Muscle layer of colon (tissue), 2 donors: ENCODE measurements around the gene ZNF292.
"Not testable (repeated sequence)": the region's sequence is repeated elsewhere in the genome, so short reads cannot be mapped to it uniquely, and the experiment has no call there.

Source experiments
- H3K27ac ChIP-seq: one replicate; pipeline ENCODE4 v1.7.0; 2013; ENCODE audit warnings: low read depth, mild to moderate bottlenecking, low read length, moderate library complexity
- H3K27me3 ChIP-seq, 2 donors: one replicate each; pipeline ENCODE4 v1.7.0; 2013; ENCODE audit warnings: low read length in 2 of 2, mild to moderate bottlenecking in 2 of 2; ENCODE audit not compliant: insufficient read depth in 2 of 2, control insufficient read depth in 1 of 2
- H3K36me3 ChIP-seq: one replicate; pipeline ENCODE4 v1.7.0; 2013; ENCODE audit warnings: mild to moderate bottlenecking, low read length; ENCODE audit not compliant: insufficient read depth
- H3K4me1 ChIP-seq: one replicate; pipeline ENCODE4 v1.7.0; 2013; ENCODE audit warnings: mild to moderate bottlenecking, low read length; ENCODE audit not compliant: insufficient read depth
- H3K4me3 ChIP-seq, 2 donors: one replicate each; pipeline ENCODE4 v1.7.0; 2013; ENCODE audit warnings: low read length in 2 of 2, low read depth in 1 of 2, mild to moderate bottlenecking in 1 of 2, moderate library complexity in 1 of 2
- H3K9ac ChIP-seq: one replicate; pipeline ENCODE4 v1.7.0; 2013; ENCODE audit warnings: low read length
- H3K9me3 ChIP-seq: one replicate; pipeline ENCODE4 v1.7.0; 2013; ENCODE audit warnings: mild to moderate bottlenecking, low read length
- donor health status: abdominal sarcoma.
- donor health status: Adenocarcinoma of cecum.

The ZNF292 gene

DNA sequence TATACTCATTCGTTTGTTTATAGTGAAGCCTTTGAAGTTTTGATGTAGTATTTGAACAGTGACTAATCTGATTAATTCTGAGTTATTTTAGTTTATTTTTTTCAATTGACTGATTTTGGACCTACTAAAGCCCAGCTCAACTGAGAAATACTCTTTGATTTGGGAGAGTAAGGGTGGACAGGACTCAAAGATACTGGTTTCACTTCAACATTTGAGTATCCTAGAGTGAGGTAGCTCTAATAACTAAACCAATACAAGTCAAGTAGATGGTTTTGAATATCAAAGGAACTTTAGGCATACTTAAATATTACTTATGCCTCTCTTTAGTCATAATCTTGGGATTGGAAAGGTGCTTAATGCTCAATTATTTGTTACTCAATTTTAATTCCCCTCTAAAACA is 65.6 kb downstream of the ZNF292 start:
- H3K9me3 ChIP-seq: no peaks in the 10 kb centered on the region
- H3K9ac ChIP-seq: no peak overlapping the region
- H3K27ac ChIP-seq: no peak overlapping the region
- peaks cover 46% of the 10 kb centered on the region for H3K36me3 ChIP-seq
- H3K27me3 ChIP-seq: no peaks in the 10 kb centered on the region
- H3K4me1 ChIP-seq: no peaks in the 10 kb centered on the region
- no peak overlapping the region for H3K4me3 ChIP-seq

GRCh38 chr6:87222676-87223075 is 67.3 kb downstream of the ZNF292 start:
- Histone ChIP-seq H3K4me3 (no peak overlapping the region), H3K36me3 (peaks cover 34% of the 10 kb centered on the region)

DNA sequence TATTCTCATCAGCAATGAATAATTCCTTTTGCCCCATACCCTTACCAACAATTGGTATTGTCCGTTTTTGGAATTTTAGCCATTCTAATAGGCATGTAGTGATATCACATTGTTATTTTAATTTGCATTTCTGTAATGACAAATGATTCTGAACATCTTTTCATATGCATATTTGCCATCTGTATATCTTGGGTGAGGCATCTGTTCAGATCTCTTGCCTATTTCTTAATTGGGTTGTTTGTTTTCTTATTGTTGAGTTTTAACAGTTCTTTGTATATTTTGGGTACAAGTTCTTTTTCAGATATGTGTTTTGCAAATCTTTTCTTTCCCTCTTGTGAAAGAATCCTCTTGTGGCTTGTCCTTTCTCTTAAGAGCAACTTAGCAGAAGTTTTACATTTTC is 69.6 kb downstream of the ZNF292 start:
- Histone ChIP-seq H3K36me3 (peaks cover 33% of the 10 kb centered on the region), H3K27ac (no peak overlapping the region), H3K9ac (no peak overlapping the region), H3K9me3 (no peaks in the 10 kb centered on the region), H3K4me1 (no peaks in the 10 kb centered on the region), H3K27me3 (no peaks in the 10 kb centered on the region), H3K4me3 (no peak overlapping the region)

More at GRCh38 chr6:87222676-87223075, 67.3 kb downstream of the ZNF292 start:
- H3K4me1 ChIP-seq: no peaks in the 10 kb centered on the region
- no peaks in the 10 kb centered on the region for H3K9me3 ChIP-seq
- no peak overlapping the region for H3K27ac ChIP-seq
- no peaks in the 10 kb centered on the region for H3K27me3 ChIP-seq
- H3K9ac ChIP-seq: no peak overlapping the region

DNA sequence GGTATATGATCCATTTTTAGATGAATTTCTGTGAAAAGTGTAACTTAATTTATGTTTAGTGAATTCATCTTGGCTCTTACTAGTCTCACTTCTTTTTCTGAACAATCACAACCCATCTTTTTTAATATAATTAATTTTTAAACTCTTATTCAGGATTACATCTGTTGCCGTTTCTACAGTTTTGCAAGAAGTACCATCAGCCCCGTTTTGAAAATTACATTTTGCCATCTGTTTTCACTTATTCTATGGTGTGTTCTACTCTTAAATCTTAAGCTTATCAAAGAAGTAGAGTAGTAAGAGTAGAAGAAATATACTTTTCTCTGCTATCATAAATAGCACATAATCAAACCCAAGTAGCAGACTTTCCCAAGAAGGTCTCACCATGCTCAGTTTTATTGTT is 70.1 kb downstream of the ZNF292 start:
- H3K36me3 ChIP-seq: peaks cover 27% of the 10 kb centered on the region
- H3K9ac ChIP-seq: no peak overlapping the region
- H3K4me1 ChIP-seq: no peaks in the 10 kb centered on the region
- no peaks in the 10 kb centered on the region for H3K9me3 ChIP-seq
- H3K27me3 ChIP-seq: no peaks in the 10 kb centered on the region
- H3K4me3 ChIP-seq: no peak overlapping the region
- H3K27ac ChIP-seq: no peak overlapping the region

- Histone ChIP-seq H3K4me1 (no peaks in the 10 kb centered on the region), H3K36me3 (peaks cover 24% of the 10 kb centered on the region), H3K9me3 (no peaks in the 10 kb centered on the region), H3K4me3 (no peak overlapping the region), H3K9ac (no peak overlapping the region), H3K27me3 (no peaks in the 10 kb centered on the region), H3K27ac (no peak overlapping the region)
Observed at GRCh38 chr6:87225937-87226336, 70.6 kb downstream of the ZNF292 start.

GRCh38 chr6:87230801-87231200 is 75.4 kb downstream of the ZNF292 start:
- no peaks in the 10 kb centered on the region for H3K4me1 ChIP-seq
- H3K4me3 ChIP-seq: no peak overlapping the region
- H3K9ac ChIP-seq: no peak overlapping the region
- no peaks in the 10 kb centered on the region for H3K9me3 ChIP-seq
- H3K27ac ChIP-seq: no peak overlapping the region
- no peaks in the 10 kb centered on the region for H3K27me3 ChIP-seq
- no peaks in the 10 kb centered on the region for H3K36me3 ChIP-seq

GRCh38 chr6:87237804-87238203 is 82.4 kb downstream of the ZNF292 start:
- H3K4me1 ChIP-seq: no peaks in the 10 kb centered on the region
- no peak overlapping the region for H3K9ac ChIP-seq
- H3K9me3 ChIP-seq: no peaks in the 10 kb centered on the region
- no peaks in the 10 kb centered on the region for H3K36me3 ChIP-seq
- no peak overlapping the region for H3K27ac ChIP-seq
- H3K4me3 ChIP-seq: no peak overlapping the region
- no peaks in the 10 kb centered on the region for H3K27me3 ChIP-seq

DNA sequence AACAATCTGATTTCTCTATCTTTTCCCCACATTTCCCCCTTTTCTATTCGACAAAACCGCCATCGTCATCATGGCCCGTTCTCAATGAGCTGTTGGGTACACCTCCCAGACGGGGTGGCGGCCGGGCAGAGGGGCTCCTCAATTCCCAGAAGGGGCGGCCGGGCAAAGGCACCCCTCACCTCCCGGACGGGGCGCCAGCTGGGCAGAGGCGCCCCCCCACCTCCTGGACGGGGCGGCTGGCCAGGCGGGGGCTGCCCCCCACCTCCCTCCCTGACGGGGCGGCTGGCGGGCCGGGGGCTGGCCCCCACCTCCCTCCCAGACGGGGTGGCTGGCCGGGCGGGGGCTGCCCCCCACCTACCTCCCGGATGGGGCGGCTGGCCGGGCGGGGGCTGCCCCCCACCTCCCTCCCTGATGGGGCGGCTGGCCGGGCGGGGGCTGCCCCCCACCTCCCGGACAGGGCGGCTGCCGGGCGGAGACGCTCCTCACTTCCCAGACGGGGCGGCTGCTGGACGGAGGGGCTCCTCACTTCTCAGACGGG is 83.8 kb downstream of the ZNF292 start:
- H3K27me3 ChIP-seq, H3K4me1 ChIP-seq, H3K9me3 ChIP-seq, H3K36me3 ChIP-seq, H3K4me3 ChIP-seq, H3K9ac ChIP-seq, H3K27ac ChIP-seq: not testable (repeated sequence)

DNA sequence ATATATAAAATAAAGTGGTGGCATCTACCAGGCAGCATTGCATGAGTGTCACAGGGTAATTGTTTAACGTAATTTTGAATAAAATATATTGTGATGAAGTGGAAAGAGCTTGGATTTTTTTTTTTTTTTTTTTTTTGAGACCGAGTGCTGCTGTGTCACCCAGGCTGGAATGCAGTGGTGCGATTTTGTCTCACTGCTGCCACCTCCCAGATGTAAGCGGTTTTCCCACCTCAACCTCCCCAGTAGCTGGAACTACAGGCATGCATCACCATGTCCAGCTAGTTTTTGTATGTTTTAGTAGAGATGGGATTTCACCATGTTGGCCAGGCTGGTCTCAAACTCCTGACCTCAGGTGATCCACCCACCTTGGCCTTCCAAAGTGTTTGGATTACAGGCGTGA is 85.9 kb downstream of the ZNF292 start:
- Histone ChIP-seq H3K36me3 (peaks cover 9% of the 10 kb centered on the region), H3K27me3 (no peaks in the 10 kb centered on the region), H3K9me3 (no peaks in the 10 kb centered on the region), H3K27ac (no peak overlapping the region), H3K4me3 (no peak overlapping the region), H3K9ac (no peak overlapping the region), H3K4me1 (no peaks in the 10 kb centered on the region)

GRCh38 chr6:87242311-87242710 is 86.9 kb downstream of the ZNF292 start:
- Histone ChIP-seq H3K9me3 (no peaks in the 10 kb centered on the region), H3K36me3 (peaks cover 17% of the 10 kb centered on the region), H3K27me3 (no peaks in the 10 kb centered on the region), H3K27ac (no peak overlapping the region), H3K9ac (no peak overlapping the region), H3K4me3 (no peak overlapping the region), H3K4me1 (no peaks in the 10 kb centered on the region)

DNA sequence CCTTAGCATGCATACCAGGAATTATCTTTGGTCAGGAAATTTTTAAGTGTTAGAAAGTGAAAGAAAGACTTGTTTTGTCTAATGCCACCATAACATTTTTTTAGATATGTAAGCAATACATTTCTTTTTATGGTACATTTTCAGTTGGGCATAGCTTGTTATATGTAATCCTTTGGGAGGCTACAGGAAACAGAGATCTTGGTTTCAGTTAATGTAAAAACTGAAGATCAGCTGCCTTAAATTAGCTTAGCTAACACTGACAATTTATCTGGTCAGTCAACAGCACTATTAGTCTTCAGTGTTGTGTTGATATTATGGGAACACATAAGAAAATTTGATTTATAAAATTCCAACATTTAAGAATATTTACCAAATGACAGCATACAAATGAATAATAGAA is 88.4 kb downstream of the ZNF292 start:
- Histone ChIP-seq H3K9me3 (no peaks in the 10 kb centered on the region), H3K27ac (no peak overlapping the region), H3K4me3 (no peak overlapping the region), H3K27me3 (no peaks in the 10 kb centered on the region), H3K4me1 (no peaks in the 10 kb centered on the region), H3K36me3 (peaks cover 20% of the 10 kb centered on the region), H3K9ac (no peak overlapping the region)

- H3K4me3 ChIP-seq: no peak overlapping the region
- H3K36me3 ChIP-seq: peaks cover 20% of the 10 kb centered on the region
Observed at GRCh38 chr6:87244380-87244779, 89.0 kb downstream of the ZNF292 start.

More at GRCh38 chr6:87244380-87244779, 89.0 kb downstream of the ZNF292 start:
- Histone ChIP-seq H3K9me3 (no peaks in the 10 kb centered on the region), H3K4me1 (no peaks in the 10 kb centered on the region), H3K9ac (no peak overlapping the region), H3K27me3 (no peaks in the 10 kb centered on the region), H3K27ac (no peak overlapping the region)
